A549 (cell line): Measurements from ENCODE around the gene MTTP.

Source experiments
- CTCF ChIP-seq: fragments of >200 bp; sonication (Bioruptor Twin); formaldehyde crosslinking; IDR thresholded peaks from 3 replicates; pipeline ENCODE4 v1.5.1; 2016
- EHF ChIP-seq: fragments of 250-450 bp; sonication (Bioruptor Pico); IDR thresholded peaks from 2 replicates; pipeline ENCODE4 v1.5.0; 2020; ENCODE audit warnings: mild to moderate bottlenecking
- POLR2A ChIP-seq: IDR thresholded peaks from 2 replicates; pipeline ENCODE4 v1.6.1; 2012; ENCODE audit warnings: mild to moderate bottlenecking, low read length
- SREBF2 ChIP-seq: fragments of 450-650 bp; IDR thresholded peaks from 2 replicates; pipeline ENCODE4 v1.6.1; 2014; ENCODE audit warnings: mild to moderate bottlenecking, moderate library complexity
- USF2 ChIP-seq: fragments of 450-650 bp; IDR thresholded peaks from 2 replicates; pipeline ENCODE4 v1.6.1; 2014; ENCODE audit warnings: antibody characterized with exemption

GRCh38 chr4:99628040-99628439 is 53.4 kb downstream of the MTTP start:
- no peak for TF ChIP-seq POLR2A
- TF ChIP-seq EHF (CRISPR knock-in tag): no peak
- no peak for TF ChIP-seq USF2
- no peak for TF ChIP-seq SREBF2
- no peak for TF ChIP-seq CTCF
